Heart left ventricle (tissue), 16 donors: ENCODE measurements around the gene RIPK4. TPM values are rescaled to one million over a fixed set of nuclear protein-coding genes. Genes with fewer than 3 reads are reported as not detected.

ENCODE experiments used
- ATAC-seq, 4 donors: fragments of 200-7000 bp; cut with Tn5 transposase; one replicate each; pipeline ENCODE4 v1.9.1; 2020 to 2022; ENCODE audit warnings: moderate library complexity in 4 of 4, mild to moderate bottlenecking in 3 of 4, moderate number of reproducible peaks in 1 of 4
- DNase-seq, 5 donors: peaks; one replicate each; pipeline ENCODE4 v3.0.0-alpha.2; 2020
- H3K27ac ChIP-seq, 12 donors: fragments of 200-600 bp; sonication (generic) in 4 of 12; one replicate each; pipeline versions ENCODE4 v1.5.0 to v1.8.0; 2016 to 2022; ENCODE audit warnings: mild to moderate bottlenecking in 2 of 12
- H3K27me3 ChIP-seq, 9 donors: fragments of 200-600 bp; sonication (generic) in 2 of 9; one replicate each; pipeline versions ENCODE4 v1.5.1 to v1.8.0; 2016 to 2022; ENCODE audit warnings: mild to moderate bottlenecking in 3 of 9
- H3K36me3 ChIP-seq, 9 donors: fragments of 200-600 bp; sonication (generic) in 2 of 9; one replicate each; pipeline versions ENCODE4 v1.5.0 to v1.8.0; 2018 to 2022; ENCODE audit warnings: mild to moderate bottlenecking in 2 of 9
- H3K4me1 ChIP-seq, 12 donors: fragments of 200-600 bp; sonication (generic) in 4 of 12; one replicate each; pipeline versions ENCODE4 v1.5.0 to v1.8.0; 2016 to 2022; ENCODE audit warnings: mild to moderate bottlenecking in 3 of 12
- H3K4me3 ChIP-seq, 12 donors: fragments of 200-600 bp; sonication (generic) in 4 of 12; one replicate each; pipeline versions ENCODE4 v1.5.0 to v1.8.0; 2017 to 2022; ENCODE audit warnings: mild to moderate bottlenecking in 9 of 12, moderate library complexity in 4 of 12
- H3K9me3 ChIP-seq, 12 donors: fragments of 200-600 bp; sonication (generic) in 4 of 12; one replicate each; pipeline versions ENCODE4 v1.5.0 to v1.8.0; 2016 to 2022; ENCODE audit warnings: mild to moderate bottlenecking in 1 of 12
- CTCF ChIP-seq, 12 donors: fragments of 200-600 bp; sonication (generic) in 4 of 12; IDR thresholded peaks; one replicate each; pipeline versions ENCODE4 v1.5.0 to v1.8.0; 2018 to 2022; ENCODE audit warnings: antibody characterized with exemption in 12 of 12, mild to moderate bottlenecking in 5 of 12
- POLR2A ChIP-seq, 2 donors: fragments of 450-650 bp; IDR thresholded peaks; one replicate each; pipeline ENCODE4 v1.6.1; 2017; ENCODE audit warnings: antibody characterized with exemption in 2 of 2, mild to moderate bottlenecking in 2 of 2, moderate library complexity in 2 of 2
- WGBS, 4 donors: extraction: QIAGEN DNeasy Blood & Tissue Kit in 2 of 4; methylation state at CpG; one replicate each; pipeline versions ENCODE4 v1.1.5 to v1.1.7; 2013 to 2018; 5-methylcytosine and 5-hydroxymethylcytosine counted together
- intact Hi-C, 10 donors: fragments of 100-400 bp; cut with DNase I; formaldehyde crosslinking; loops; one replicate each; pipeline versions ENCODE4 v1.11.1 to v1.14.2; 2022
- polyA plus RNA-seq, 2 donors: library from polyadenylated mRNA; stranded (reverse); fragments of 200-250 nt; gene quantifications; one replicate each; pipeline ENCODE4 v1.2.3, GENCODE V29; 2013
- total RNA-seq, 9 donors: library from RNA; depleted of rRNA in 2 of 9; stranded (reverse); fragments of >200 nt in 2 of 9; fragmentation: NEBNext Ultra II Directional in 3 of 9; extraction: Animal tissue kit (Norgen Biotek cat#: 25700) in 3 of 9; gene quantifications; one replicate each; pipeline versions ENCODE4 v1.1.0 to v1.2.4, GENCODE V29; 2016 to 2023
- donor health status: ischemic (EF 13 %, LVEDD 7.1; RV severe dilation, severe dysfunction).
- donor health status: healthy with polysubstance abuse.
- donor health status: DM: no; HTN: yes; CAD: no.
- donor health status: DM: no; HTN: no; CAD: no.
- donor health status: ischemic (EF 25% LVEDD 6.9; RV normal size, moderate dysfunction).
- donor health status: ischemic (EF 25% LVEDD 5.7; RV mildly dilated, moderate dysfunction).
- donor health status: healthy.
- donor health status: DM: yes; HTN: yes; CAD: no.
- donor health status: ischemic (EF 35%, LVEDD 5.7; RV mildly dilated, moderate dysfunction).
- donor health status: nonischemic (EF 11% LVEDD 7.7; RV severe dilation, severe dysfunction).
- donor health status: DM: yes; HTN: yes; CAD: no.
- donor health status: PGD.
- donor health status: ischemic (EF 29% LVEDD 5.4; RV normal size, mild dysfunction).
- donor health status: nonischemic (EF 23%, LVEDD 6.1; RV moderate dilation, normal function).

The RIPK4 gene
- total and polyA plus RNA-seq, 11 donors = 0.04 to 2.0 (median 0.08) TPM; not detected in 2

DNA sequence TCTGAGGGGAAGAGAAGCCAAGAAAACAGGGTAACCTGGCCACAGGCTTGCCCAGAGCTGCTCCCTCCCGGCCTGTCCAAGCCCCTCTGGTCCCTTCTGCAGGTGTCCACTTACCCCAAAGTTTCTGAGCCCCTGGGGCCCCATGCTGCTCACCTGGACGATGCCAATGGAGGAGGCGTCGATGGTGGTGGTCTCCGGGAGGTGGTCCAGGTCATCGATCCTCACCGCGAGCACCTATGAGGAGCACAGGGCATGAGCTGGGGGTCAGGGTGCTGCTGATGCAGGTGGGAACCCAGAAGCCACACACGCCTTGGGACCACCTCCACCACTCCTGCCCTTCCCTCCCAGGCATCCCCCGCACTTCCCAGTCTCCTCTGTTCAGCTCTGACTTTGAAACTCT lies 37.5 kb upstream of the RIPK4 start:
- WGBS, 4 donors = 96 to 98% (median 98%) methylated on average over 10 of the region's 10 CpGs
- no peaks in the 10 kb centered on the region for H3K9me3 ChIP-seq
- H3K4me3 ChIP-seq = no peak overlapping the region
- peaks cover 0 to 9% (median 0%) of the 10 kb centered on the region in 12 donors for H3K4me1 ChIP-seq
- ATAC-seq (no peak), DNase-seq (no peak)
- H3K27me3 ChIP-seq = no peaks in the 10 kb centered on the region
- peaks cover 0 to 38% (median 27%) of the 10 kb centered on the region in 9 donors for H3K36me3 ChIP-seq
- intact Hi-C loops = no loop called here
- no peak overlapping the region for H3K27ac ChIP-seq
- TF ChIP-seq CTCF (IDR thresholded peaks at IDR 0.05) (no peak), POLR2A (IDR thresholded peaks at IDR 0.05) (no peak)

DNA sequence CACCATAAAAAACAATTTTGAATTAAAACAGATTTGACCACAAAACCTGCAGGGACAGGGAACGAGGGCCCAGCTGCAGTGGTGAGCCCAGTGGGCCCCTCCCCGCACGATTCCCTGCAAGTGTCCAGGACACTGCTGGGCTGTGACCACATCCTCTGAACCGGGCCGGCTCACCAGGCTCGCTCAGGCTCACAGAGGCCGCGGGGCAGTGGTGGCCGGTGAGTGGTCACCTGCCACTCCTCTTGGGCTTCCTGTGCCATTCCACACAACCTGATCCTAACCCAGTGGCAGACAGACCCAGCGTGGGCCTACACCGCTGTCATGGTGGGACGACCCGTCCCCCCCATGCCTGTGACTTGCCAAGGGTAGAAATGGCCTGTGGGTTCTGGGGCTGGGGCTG lies 36.5 kb upstream of the RIPK4 start:
- ATAC-seq = peak in 1 of 4 donors; percentile 24
- 83 to 95% (median 92%) methylated on average over 9 to 13 of the region's 13 CpGs for WGBS, 4 donors

GRCh38 chr21:41802684-41803083 lies 35.8 kb upstream of the RIPK4 start:
- Histone ChIP-seq H3K27ac (peak overlapping the region in 1 of 12 donors; percentile 21), H3K9me3 (no peaks in the 10 kb centered on the region), H3K27me3 (no peaks in the 10 kb centered on the region), H3K4me1 (peaks cover 0 to 9% (median 0%) of the 10 kb centered on the region in 12 donors), H3K36me3 (peaks cover 0 to 51% (median 30%) of the 10 kb centered on the region in 9 donors), H3K4me3 (peak overlapping the region in 1 of 12 donors; percentile 28)
- 53 to 69% (median 64%) methylated on average over 19 of the region's 19 CpGs for WGBS, 4 donors
- TF ChIP-seq POLR2A (IDR thresholded peaks at IDR 0.05) = no peak
- TF ChIP-seq CTCF (IDR thresholded peaks at IDR 0.05) = no peak
- ATAC-seq (peak; percentile 22 to 82 (median 62)), DNase-seq (peak in 4 of 5 donors; percentile 54 to 82 (median 60))
- intact Hi-C loops = no loop called here

More for the DNA sequence above, 36.5 kb upstream of the RIPK4 start:
- no peak for DNase-seq
- no peaks in the 10 kb centered on the region for H3K27me3 ChIP-seq
- no peaks in the 10 kb centered on the region for H3K9me3 ChIP-seq
- H3K4me1 ChIP-seq = peaks cover 0 to 9% (median 0%) of the 10 kb centered on the region in 12 donors
- TF ChIP-seq POLR2A (IDR thresholded peaks at IDR 0.05) (no peak), CTCF (IDR thresholded peaks at IDR 0.05) (no peak)
- intact Hi-C loops = no loop called here
- H3K4me3 ChIP-seq = no peak overlapping the region
- no peak overlapping the region for H3K27ac ChIP-seq
- H3K36me3 ChIP-seq = peaks cover 0 to 47% (median 28%) of the 10 kb centered on the region in 9 donors

DNA sequence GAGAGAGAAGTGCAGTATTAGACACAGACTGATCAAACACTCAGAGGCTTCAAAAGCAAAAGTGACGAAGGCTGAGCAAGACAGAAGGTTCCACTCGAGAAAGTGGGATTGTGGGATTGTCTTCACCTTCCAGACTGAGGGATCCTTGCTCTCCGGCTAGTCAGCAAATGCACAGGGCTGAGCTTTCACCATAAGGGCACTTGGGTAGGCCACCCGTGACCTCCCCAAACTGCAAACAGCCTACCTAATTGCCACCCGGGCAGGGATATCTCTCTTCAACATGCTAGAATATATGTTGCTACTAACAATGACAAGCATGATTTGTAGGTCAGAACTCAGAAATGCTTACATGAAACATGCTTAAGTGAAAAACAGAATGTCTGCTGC lies 35.3 kb upstream of the RIPK4 start:
- H3K27ac ChIP-seq = peak overlapping the region in 1 of 12 donors; percentile 21
- no peak for TF ChIP-seq CTCF (IDR thresholded peaks at IDR 0.05)
- TF ChIP-seq POLR2A (IDR thresholded peaks at IDR 0.05) = no peak
- H3K4me3 ChIP-seq = no peak overlapping the region
- ATAC-seq (no peak), DNase-seq (no peak)
- H3K9me3 ChIP-seq = no peaks in the 10 kb centered on the region
- WGBS, 4 donors = 79 to 91% (median 85%) methylated on average over 5 of the region's 5 CpGs
- H3K4me1 ChIP-seq = peaks cover 0 to 9% (median 0%) of the 10 kb centered on the region in 12 donors
- no peaks in the 10 kb centered on the region for H3K27me3 ChIP-seq
- H3K36me3 ChIP-seq = peaks cover 0 to 51% (median 30%) of the 10 kb centered on the region in 9 donors
- intact Hi-C loops = no loop called here
